ENCODE data around the gene AKAP1.

DNA sequence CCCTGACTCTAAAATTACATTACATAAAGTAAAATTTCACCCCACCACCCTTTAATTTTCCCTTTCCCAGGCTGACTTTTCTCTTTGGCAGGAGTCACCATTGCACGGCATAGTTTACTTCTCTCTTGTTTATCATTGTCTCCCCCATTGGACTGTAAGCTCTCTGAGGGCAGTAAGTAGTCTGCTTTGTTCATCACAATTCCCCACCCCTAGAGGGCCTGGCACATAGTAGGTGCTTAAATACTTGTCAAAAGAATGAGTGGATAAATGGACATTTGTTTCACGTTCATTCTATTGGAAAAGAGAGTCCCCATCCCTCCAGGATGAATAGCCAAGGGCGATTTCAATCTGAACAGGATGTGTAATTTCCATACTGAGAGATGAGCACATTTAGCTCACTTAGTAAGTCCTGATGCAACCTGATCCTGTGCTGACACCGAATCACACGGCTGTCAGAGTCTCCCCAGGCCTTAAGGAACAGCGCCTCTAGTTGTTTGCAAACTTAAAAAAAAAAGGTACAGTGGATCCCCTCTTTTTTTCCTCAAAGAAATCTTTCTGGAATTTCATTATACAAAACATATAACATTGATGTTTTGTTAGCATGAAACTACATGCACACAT, 54.0 kb downstream of the AKAP1 start:
- TF ChIP-seq ATF3 (IDR thresholded peaks at IDR 0.05) (no peak; the same call in 1 of the 2 replicates), ATF3 (CRISPR knock-in tag; conservative IDR thresholded peaks at IDR 0.05) (no peak), ARNT (IDR thresholded peaks at IDR 0.05) (no peak), ZFP91 (CRISPR knock-in tag; IDR thresholded peaks at IDR 0.05) (no peak)

Measured in K562 (cell line).